SU-DHL-6 (cell line): ENCODE measurements around the gene RSU1.

Source experiments
- H2AFZ ChIP-seq: fragments of 200-600 bp; sonication (generic); 2 replicates; pipeline ENCODE4 v1.6.1; 2014; ENCODE audit warnings: low read depth, mild to moderate bottlenecking, moderate library complexity, mixed read lengths, antibody characterized with exemption, low read length; ENCODE audit not compliant: severe bottlenecking
- H3F3A ChIP-seq: fragments of 200-600 bp; shearing (Covaris generic); 2 replicates; pipeline ENCODE4 v1.6.0; 2016; ENCODE audit warnings: antibody characterized with exemption, mild to moderate bottlenecking; ENCODE audit not compliant: insufficient read depth
- H3K27ac ChIP-seq: fragments of 200-600 bp; sonication (generic); 2 replicates; pipeline ENCODE4 v1.5.1; 2016; ENCODE audit warnings: low read depth, mild to moderate bottlenecking, low read length, moderate library complexity, mixed read lengths
- H3K27me3 ChIP-seq: fragments of 200-600 bp; sonication (generic), shearing (Covaris generic); 2 replicates; pipeline ENCODE4 v1.6.0; 2014; ENCODE audit warnings: mild to moderate bottlenecking, low read length
- H3K36me3 ChIP-seq: fragments of 200-600 bp; sonication (generic); 2 replicates; pipeline ENCODE4 v1.6.1; 2014; ENCODE audit warnings: mild to moderate bottlenecking, low read length, mixed read lengths
- H3K4me2 ChIP-seq: fragments of 300-600, 200-600 bp; shearing (Covaris generic), sonication (generic); 2 replicates; pipeline ENCODE4 v1.6.0; 2014; ENCODE audit warnings: low read length, low read depth, mild to moderate bottlenecking; ENCODE audit not compliant: poor library complexity, severe bottlenecking
- H3K4me3 ChIP-seq: fragments of 200-600 bp; sonication (generic); 2 replicates; pipeline ENCODE4 v1.5.1; 2014; ENCODE audit warnings: antibody characterized with exemption, low read length, mild to moderate bottlenecking, mixed read lengths; ENCODE audit not compliant: insufficient read depth, poor library complexity, severe bottlenecking
- H3K79me2 ChIP-seq: fragments of 200-600 bp; sonication (generic); 2 replicates; pipeline ENCODE4 v1.6.1; 2014; ENCODE audit warnings: mild to moderate bottlenecking, low read length, moderate library complexity; ENCODE audit not compliant: insufficient read depth
- H3K9ac ChIP-seq: fragments of 200-600 bp; sonication (generic); 2 replicates; pipeline ENCODE4 v1.7.0; 2014; ENCODE audit warnings: mild to moderate bottlenecking, low read length
- H3K9me2 ChIP-seq: fragments of 200-600 bp; sonication (generic); replicated peaks from 2 replicates; pipeline ENCODE4 v1.6.1; 2014; ENCODE audit warnings: low read length; ENCODE audit not compliant: insufficient read depth
- H3K9me3 ChIP-seq: fragments of 200-600 bp; sonication (generic); 2 replicates; pipeline ENCODE4 v1.6.1; 2014; ENCODE audit warnings: low read length, mixed read lengths; ENCODE audit not compliant: insufficient read depth
- H4K20me1 ChIP-seq: fragments of 200-600 bp; sonication (generic); 2 replicates; pipeline ENCODE4 v1.6.1; 2014; ENCODE audit warnings: low read depth, mild to moderate bottlenecking, antibody characterized with exemption, low read length, moderate library complexity, mixed read lengths
- EZH2phosphoT487 ChIP-seq: fragments of 200-600 bp; sonication (generic), shearing (Covaris generic); conservative IDR thresholded peaks from 2 replicates; pipeline ENCODE4 v1.6.1; 2018; ENCODE audit warnings: mild to moderate bottlenecking, antibody characterized with exemption, low read length, moderate library complexity, mixed read lengths
- TF ChIP-seq, protein P1 (sequence below): fragments of 200-600 bp; sonication (generic); IDR thresholded peaks from one replicate; pipeline ENCODE4 v1.5.1; 2017; ENCODE audit warnings: antibody characterized with exemption, mild to moderate bottlenecking, low read length, moderate library complexity; ENCODE audit not compliant: insufficient read depth, poor library complexity, severe bottlenecking

The RSU1 gene

DNA sequence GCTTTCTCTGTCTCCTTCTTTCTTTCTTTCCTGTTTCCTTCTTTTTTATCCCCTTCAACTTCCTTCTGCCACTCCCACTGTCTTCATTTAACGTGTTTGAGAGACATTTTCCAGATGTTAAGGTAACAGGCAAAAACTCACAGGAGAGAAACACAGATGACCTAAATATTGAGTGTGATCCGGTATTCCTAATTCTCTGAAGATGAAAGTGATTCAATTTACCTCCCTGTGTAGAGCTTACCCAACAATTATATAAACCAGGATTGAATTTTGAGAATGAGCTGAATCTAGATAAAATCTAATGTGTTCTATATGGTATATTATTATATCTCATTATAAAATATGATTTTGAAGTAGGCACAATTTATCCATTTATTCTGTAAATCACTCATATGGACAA lies 46.5 kb upstream of the RSU1 start:
- Histone ChIP-seq H3K36me3 (no peaks in the 10 kb centered on the region), H2AFZ (no peak overlapping the region), H3K4me3 (no peak overlapping the region), H3K9me3 (no peaks in the 10 kb centered on the region), H4K20me1 (no peaks in the 10 kb centered on the region), H3K27me3 (no peaks in the 10 kb centered on the region), H3K9me2 (no peaks in the 10 kb centered on the region), H3K4me2 (no peak overlapping the region), H3F3A (no peaks in the 10 kb centered on the region), H3K79me2 (no peaks in the 10 kb centered on the region), H3K9ac (no peak overlapping the region), H3K27ac (no peak overlapping the region)
- no peak for TF ChIP-seq EZH2phosphoT487
- TF ChIP-seq, protein P1, sequence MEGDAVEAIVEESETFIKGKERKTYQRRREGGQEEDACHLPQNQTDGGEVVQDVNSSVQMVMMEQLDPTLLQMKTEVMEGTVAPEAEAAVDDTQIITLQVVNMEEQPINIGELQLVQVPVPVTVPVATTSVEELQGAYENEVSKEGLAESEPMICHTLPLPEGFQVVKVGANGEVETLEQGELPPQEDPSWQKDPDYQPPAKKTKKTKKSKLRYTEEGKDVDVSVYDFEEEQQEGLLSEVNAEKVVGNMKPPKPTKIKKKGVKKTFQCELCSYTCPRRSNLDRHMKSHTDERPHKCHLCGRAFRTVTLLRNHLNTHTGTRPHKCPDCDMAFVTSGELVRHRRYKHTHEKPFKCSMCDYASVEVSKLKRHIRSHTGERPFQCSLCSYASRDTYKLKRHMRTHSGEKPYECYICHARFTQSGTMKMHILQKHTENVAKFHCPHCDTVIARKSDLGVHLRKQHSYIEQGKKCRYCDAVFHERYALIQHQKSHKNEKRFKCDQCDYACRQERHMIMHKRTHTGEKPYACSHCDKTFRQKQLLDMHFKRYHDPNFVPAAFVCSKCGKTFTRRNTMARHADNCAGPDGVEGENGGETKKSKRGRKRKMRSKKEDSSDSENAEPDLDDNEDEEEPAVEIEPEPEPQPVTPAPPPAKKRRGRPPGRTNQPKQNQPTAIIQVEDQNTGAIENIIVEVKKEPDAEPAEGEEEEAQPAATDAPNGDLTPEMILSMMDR: no peak

DNA sequence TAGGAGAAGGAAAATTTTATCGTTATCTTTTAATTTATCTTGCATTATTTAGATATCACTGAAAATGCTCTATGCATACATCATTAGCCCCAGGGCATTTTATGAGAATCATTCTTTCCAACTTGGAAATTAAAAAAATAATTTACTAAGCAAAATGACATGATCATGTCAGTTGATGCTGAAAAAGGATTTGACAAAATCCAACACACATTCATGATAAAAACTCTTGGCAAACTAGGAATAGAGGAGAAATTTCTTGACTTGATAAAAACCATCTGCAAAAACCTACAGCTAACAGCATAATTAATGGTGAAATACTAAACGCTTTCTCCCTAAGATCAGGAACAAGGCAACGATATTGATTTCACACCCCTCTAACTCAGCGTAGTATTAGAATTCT lies 40.2 kb upstream of the RSU1 start:
- no peaks in the 10 kb centered on the region for H3K79me2 ChIP-seq
- H3K4me3 ChIP-seq: no peak overlapping the region
- H3K9ac ChIP-seq: no peak overlapping the region
- no peaks in the 10 kb centered on the region for H3F3A ChIP-seq
- no peak overlapping the region for H3K27ac ChIP-seq
- no peaks in the 10 kb centered on the region for H3K9me2 ChIP-seq
- H3K4me2 ChIP-seq: no peak overlapping the region
- no peaks in the 10 kb centered on the region for H4K20me1 ChIP-seq
- H3K9me3 ChIP-seq: no peaks in the 10 kb centered on the region
- no peaks in the 10 kb centered on the region for H3K27me3 ChIP-seq
- no peak for TF ChIP-seq EZH2phosphoT487
- TF ChIP-seq, protein P1: no peak
- H2AFZ ChIP-seq: no peak overlapping the region
- no peaks in the 10 kb centered on the region for H3K36me3 ChIP-seq

DNA sequence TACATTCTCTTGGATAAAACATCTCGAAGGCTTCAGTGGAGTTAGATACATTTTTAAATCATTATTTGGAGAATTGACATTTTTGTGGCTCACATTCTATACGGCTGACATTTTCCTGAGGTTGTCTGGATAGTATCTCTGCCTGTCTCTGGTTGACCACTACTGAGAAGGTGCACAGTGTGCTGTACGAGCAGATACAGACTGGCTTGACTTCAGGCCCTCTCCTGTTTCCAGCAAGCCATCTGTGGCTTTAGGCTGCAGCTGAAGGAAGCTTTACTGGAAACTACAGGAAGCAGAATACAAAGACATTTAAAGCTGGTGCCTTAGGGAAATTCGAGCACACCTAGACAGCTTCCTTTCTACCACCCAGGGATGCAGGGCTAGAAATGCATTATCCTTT lies 39.3 kb upstream of the RSU1 start:
- H3K9me2 ChIP-seq: no peaks in the 10 kb centered on the region
- H3K79me2 ChIP-seq: no peaks in the 10 kb centered on the region
- H3K27ac ChIP-seq: no peak overlapping the region
- H2AFZ ChIP-seq: no peak overlapping the region
- H3K27me3 ChIP-seq: no peaks in the 10 kb centered on the region
- H3F3A ChIP-seq: no peaks in the 10 kb centered on the region
- no peak overlapping the region for H3K4me3 ChIP-seq
- H3K9me3 ChIP-seq: no peaks in the 10 kb centered on the region
- no peak overlapping the region for H3K9ac ChIP-seq
- H4K20me1 ChIP-seq: no peaks in the 10 kb centered on the region
- no peak overlapping the region for H3K4me2 ChIP-seq
- TF ChIP-seq EZH2phosphoT487: no peak
- TF ChIP-seq, protein P1: no peak
- H3K36me3 ChIP-seq: no peaks in the 10 kb centered on the region

DNA sequence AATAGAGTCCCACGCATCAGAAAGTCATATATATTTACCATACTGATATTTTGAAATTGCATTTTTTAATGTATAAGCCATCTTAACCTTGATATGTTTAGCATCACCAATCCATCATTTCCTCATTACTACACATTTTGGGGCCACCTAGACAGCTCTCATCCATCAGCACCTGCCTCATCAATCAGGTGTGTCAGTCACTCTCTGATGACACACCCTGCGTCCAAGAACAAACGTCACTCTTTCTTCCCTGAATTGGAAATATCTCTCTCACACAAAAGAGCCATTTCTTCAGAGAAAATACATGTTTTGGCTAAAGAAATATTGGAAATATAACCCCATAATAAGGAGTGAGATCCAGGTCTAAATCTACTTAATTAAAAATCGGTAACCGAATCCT lies 38.9 kb upstream of the RSU1 start:
- Histone ChIP-seq H3K27me3 (no peaks in the 10 kb centered on the region), H3K36me3 (no peaks in the 10 kb centered on the region), H3K4me3 (no peak overlapping the region), H2AFZ (no peak overlapping the region), H4K20me1 (no peaks in the 10 kb centered on the region), H3K9me2 (no peaks in the 10 kb centered on the region), H3K79me2 (no peaks in the 10 kb centered on the region), H3K9me3 (no peaks in the 10 kb centered on the region), H3K4me2 (no peak overlapping the region), H3F3A (no peaks in the 10 kb centered on the region), H3K9ac (no peak overlapping the region), H3K27ac (no peak overlapping the region)
- TF ChIP-seq, protein P1: no peak
- TF ChIP-seq EZH2phosphoT487: no peak
